Stomach (tissue), 4 donors: Measurements from ENCODE around the gene LAIR1.

Source experiments
- POLR2A ChIP-seq, 4 donors: fragments of 450-650 bp; IDR thresholded peaks; one replicate each; pipeline ENCODE4 v1.6.1; 2016; ENCODE audit warnings: antibody characterized with exemption in 4 of 4, control low read depth in 2 of 4, mild to moderate bottlenecking in 1 of 4, moderate library complexity in 1 of 4
- POLR2AphosphoS5 ChIP-seq, 3 donors: sonication (generic); formaldehyde crosslinking; IDR thresholded peaks; one replicate each; pipeline ENCODE4 v1.6.1; 2016; ENCODE audit warnings: antibody characterized with exemption in 3 of 3
- TF ChIP-seq, protein P1 (sequence below), 7 experiments: fragments of 450-650 bp in 4 of 7; fragments of 200-600 bp in 3 of 7; sonication (generic) in 3 of 7; IDR thresholded peaks; one replicate each; pipeline ENCODE4 v1.5.1; 2016 to 2019; ENCODE audit warnings: antibody characterized with exemption in 7 of 7, control low read depth in 2 of 7, mild to moderate bottlenecking in 1 of 7

GRCh38 chr19:54393381-54393780 is 28.6 kb upstream of the LAIR1 start:
- TF ChIP-seq POLR2A (IDR thresholded peaks at IDR 0.05) (no peak), POLR2AphosphoS5 (IDR thresholded peaks at IDR 0.05) (no peak)
- TF ChIP-seq, protein P1, sequence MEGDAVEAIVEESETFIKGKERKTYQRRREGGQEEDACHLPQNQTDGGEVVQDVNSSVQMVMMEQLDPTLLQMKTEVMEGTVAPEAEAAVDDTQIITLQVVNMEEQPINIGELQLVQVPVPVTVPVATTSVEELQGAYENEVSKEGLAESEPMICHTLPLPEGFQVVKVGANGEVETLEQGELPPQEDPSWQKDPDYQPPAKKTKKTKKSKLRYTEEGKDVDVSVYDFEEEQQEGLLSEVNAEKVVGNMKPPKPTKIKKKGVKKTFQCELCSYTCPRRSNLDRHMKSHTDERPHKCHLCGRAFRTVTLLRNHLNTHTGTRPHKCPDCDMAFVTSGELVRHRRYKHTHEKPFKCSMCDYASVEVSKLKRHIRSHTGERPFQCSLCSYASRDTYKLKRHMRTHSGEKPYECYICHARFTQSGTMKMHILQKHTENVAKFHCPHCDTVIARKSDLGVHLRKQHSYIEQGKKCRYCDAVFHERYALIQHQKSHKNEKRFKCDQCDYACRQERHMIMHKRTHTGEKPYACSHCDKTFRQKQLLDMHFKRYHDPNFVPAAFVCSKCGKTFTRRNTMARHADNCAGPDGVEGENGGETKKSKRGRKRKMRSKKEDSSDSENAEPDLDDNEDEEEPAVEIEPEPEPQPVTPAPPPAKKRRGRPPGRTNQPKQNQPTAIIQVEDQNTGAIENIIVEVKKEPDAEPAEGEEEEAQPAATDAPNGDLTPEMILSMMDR (IDR thresholded peaks at IDR 0.05), result no peak
